ENCODE data around the gene LONP2. TPM values are rescaled to one million over a fixed set of nuclear protein-coding genes. Genes with fewer than 3 reads are reported as not detected.
A peak's percentile ranks its signal among the peaks of the same experiment; 100 is the strongest.

The LONP2 gene
- total and polyA plus RNA-seq, 2 experiments from 2014 or later = 12.4 to 25.2 TPM

GRCh38 chr16:48317026-48317425 lies 72.9 kb downstream of the LONP2 start (continued):
- TF ChIP-seq NANOG (IDR thresholded peaks at IDR 0.05; ENCODE audit: borderline replicate concordance) (no peak), ZNF114 (CRISPR knock-in tag; IDR thresholded peaks at IDR 0.05) (no peak), STAT1 (IDR thresholded peaks at IDR 0.05; ENCODE audit: unreplicated experiment) (no peak)

- TF ChIP-seq ZNF331 (CRISPR knock-in tag; IDR thresholded peaks at IDR 0.05; ENCODE audit: low read depth) (no peak), EZH2phosphoT487 (IDR thresholded peaks at IDR 0.05; ENCODE audit: unreplicated experiment) (no peak), CTCF (conservative IDR thresholded peaks at IDR 0.05; ENCODE audit: low read depth in 2 of 2) (peak in 1 of 2 experiments; percentile 8; a peak in 1 of 4 replicates), CREB1 (CRISPR knock-in tag; IDR thresholded peaks at IDR 0.05; ENCODE audit: low read depth) (no peak), EZH2 (IDR thresholded peaks at IDR 0.05; ENCODE audit: low read depth, unreplicated experiment) (no peak), NANOG (IDR thresholded peaks at IDR 0.05; ENCODE audit: borderline replicate concordance) (no peak)
- H3K4me3 ChIP-seq = no peak overlapping the region
- Mint-ChIP-seq H3K4me1 (peaks cover 21% of the 10 kb centered on the region), H3K27ac (peak overlapping the region; percentile 62), H3K9me3 (peaks cover 7% of the 10 kb centered on the region), H3K4me3 (no peak overlapping the region), H3K36me3 (ENCODE audit: low read depth) (peaks cover 31% of the 10 kb centered on the region), H3K27me3 (ENCODE audit: insufficient read depth, low read depth, poor library complexity) (no peaks in the 10 kb centered on the region)
- no peaks in the 10 kb centered on the region for H3K79me2 ChIP-seq (replicated peaks; ENCODE audit: insufficient read depth)
- no peaks in the 10 kb centered on the region for H4K20me1 ChIP-seq (replicated peaks; ENCODE audit: insufficient read depth)
- peaks cover 17% of the 10 kb centered on the region for H3K4me1 ChIP-seq (ENCODE audit: insufficient read depth)
- no peak overlapping the region for H2AFZ ChIP-seq
- DNase-seq (ENCODE audit: low spot score) (no peak), ATAC-seq (no peak)
- peak overlapping the region; percentile 96 for H3K27ac ChIP-seq (ENCODE audit: low read depth)
- H3K27me3 ChIP-seq (ENCODE audit: insufficient read depth) = no peaks in the 10 kb centered on the region
- H3K4me2 ChIP-seq = no peak overlapping the region
- H3F3A ChIP-seq (replicated peaks; ENCODE audit: low read depth) = peaks cover 14% of the 10 kb centered on the region; the same call in 1 of the 2 replicates
- H3K9me2 ChIP-seq (ENCODE audit: insufficient read depth) = no peaks in the 10 kb centered on the region
- H3K36me3 ChIP-seq (ENCODE audit: insufficient read depth) = no peaks in the 10 kb centered on the region
Measured at GRCh38 chr16:48317614-48318315, 73.7 kb downstream of the LONP2 start.

- peak overlapping the region; percentile 91 for H3K27ac Mint-ChIP-seq
- TF ChIP-seq ETS1 (IDR thresholded peaks at IDR 0.05) (peak; percentile 61), POLR2AphosphoS5 (IDR thresholded peaks at IDR 0.05; ENCODE audit: low read depth) (no peak), NANOG (IDR thresholded peaks at IDR 0.05; ENCODE audit: borderline replicate concordance) (peak; percentile 25; the same call in 1 of the 2 replicates), ZNF462 (CRISPR knock-in tag; IDR thresholded peaks at IDR 0.05) (peak; percentile 69)
- ATAC-seq = peak; percentile 85
- no peaks in the 10 kb centered on the region for H3K36me3 ChIP-seq (ENCODE audit: insufficient read depth)
- H2AFZ ChIP-seq = no peak overlapping the region
- peaks cover 17% of the 10 kb centered on the region for H3K4me1 ChIP-seq (ENCODE audit: insufficient read depth)
- H3K79me2 ChIP-seq (replicated peaks; ENCODE audit: insufficient read depth) = no peaks in the 10 kb centered on the region
- H3K27me3 Mint-ChIP-seq (ENCODE audit: insufficient read depth, low read depth, poor library complexity) = no peaks in the 10 kb centered on the region
- H3K4me3 ChIP-seq = no peak overlapping the region
- H3K27me3 ChIP-seq (ENCODE audit: insufficient read depth) = no peaks in the 10 kb centered on the region
- H4K20me1 ChIP-seq (replicated peaks; ENCODE audit: insufficient read depth) = no peaks in the 10 kb centered on the region
- H3K4me3 Mint-ChIP-seq = no peak overlapping the region
- H3K9me3 Mint-ChIP-seq = peaks cover 4% of the 10 kb centered on the region
- H3K4me2 ChIP-seq = no peak overlapping the region
- H3F3A ChIP-seq (replicated peaks; ENCODE audit: low read depth) = peaks cover 14% of the 10 kb centered on the region; the same call in 1 of the 2 replicates
- H3K9me2 ChIP-seq (ENCODE audit: insufficient read depth) = no peaks in the 10 kb centered on the region
- H3K27ac ChIP-seq (ENCODE audit: low read depth) = peak overlapping the region; percentile 96
- peaks cover 22% of the 10 kb centered on the region for H3K36me3 Mint-ChIP-seq (ENCODE audit: low read depth)
- DNase-seq (ENCODE audit: low spot score) = peak; percentile 78
- peaks cover 21% of the 10 kb centered on the region for H3K4me1 Mint-ChIP-seq
Measured at GRCh38 chr16:48318630-48319029, 74.5 kb downstream of the LONP2 start.

Measured in GM23338 (cell line).